HepG2 (cell line): Measurements from ENCODE around the gene LPO. TPM values are rescaled to one million over a fixed set of nuclear protein-coding genes. Genes with fewer than 3 reads are reported as not detected.

Experiments used
- ARID2 ChIP-seq: sonication (generic); formaldehyde crosslinking; IDR thresholded peaks from 2 replicates; pipeline ENCODE4 v1.8.1; 2022; ENCODE audit warnings: mild to moderate bottlenecking, missing genetic modification reagents, borderline replicate concordance
- ARID3A ChIP-seq: IDR thresholded peaks from 2 replicates; pipeline ENCODE4 v1.6.1; 2012; ENCODE audit warnings: low read depth, low read length, improper control_type of control experiment
- ATRX ChIP-seq: sonication (generic); formaldehyde crosslinking; IDR thresholded peaks from 2 replicates; pipeline ENCODE4 v1.4.0; 2020; ENCODE audit warnings: missing genetic modification reagents, borderline replicate concordance
- CBX5 ChIP-seq: sonication (generic); formaldehyde crosslinking; IDR thresholded peaks from 2 replicates; pipeline ENCODE4 v1.4.0; 2020; ENCODE audit warnings: missing genetic modification reagents, borderline replicate concordance
- ELF3 ChIP-seq: IDR thresholded peaks from 2 replicates; pipeline ENCODE4 v1.6.1; 2016; ENCODE audit warnings: missing genetic modification reagents, missing compliant biosample characterization
- ERF ChIP-seq: IDR thresholded peaks from 2 replicates; pipeline ENCODE4 v1.6.1; 2018; ENCODE audit warnings: missing biosample characterization, missing genetic modification reagents
- FUBP1 ChIP-seq: sonication (generic); formaldehyde crosslinking; IDR thresholded peaks from 2 replicates; pipeline ENCODE4 v1.5.1; 2020; ENCODE audit warnings: missing genetic modification reagents, mild to moderate bottlenecking, borderline replicate concordance
- MAX ChIP-seq: IDR thresholded peaks from 2 replicates; pipeline ENCODE4 v1.6.1; 2012; ENCODE audit warnings: inconsistent platforms
- MYC ChIP-seq: sonication (generic); formaldehyde crosslinking; IDR thresholded peaks from 2 replicates; pipeline ENCODE4 v1.9.0; 2021; ENCODE audit warnings: missing genetic modification reagents, borderline replicate concordance
- TARDBP ChIP-seq: sonication (generic); formaldehyde crosslinking; IDR thresholded peaks from 2 replicates; pipeline ENCODE4 v1.8.0; 2022; ENCODE audit warnings: mild to moderate bottlenecking, missing genetic modification reagents
- TCF12 ChIP-seq, 2 experiments: fragments of 450-650 bp in 1 of 2; sonication (generic) in 1 of 2; formaldehyde crosslinking in 1 of 2; IDR thresholded peaks; 2 replicates each; pipeline versions ENCODE4 v1.6.1 to v1.8.0; 2017 to 2022; ENCODE audit warnings: antibody characterized with exemption in 1 of 2, mild to moderate bottlenecking in 1 of 2, missing genetic modification reagents in 1 of 2, moderate library complexity in 1 of 2
- ZFY ChIP-seq: sonication (generic); formaldehyde crosslinking; IDR thresholded peaks from 2 replicates; pipeline ENCODE4 v1.4.0; 2020; ENCODE audit warnings: missing genetic modification reagents
- ZNF142 ChIP-seq: sonication (generic); formaldehyde crosslinking; IDR thresholded peaks from 2 replicates; pipeline ENCODE4 v1.4.0; 2020; ENCODE audit warnings: missing genetic modification reagents
- ZNF17 ChIP-seq: sonication (generic); formaldehyde crosslinking; IDR thresholded peaks from 2 replicates; pipeline ENCODE4 v1.5.0; 2020; ENCODE audit warnings: mild to moderate bottlenecking, missing genetic modification reagents
- ZNF335 ChIP-seq: sonication (generic); formaldehyde crosslinking; IDR thresholded peaks from 2 replicates; pipeline ENCODE4 v1.4.0; 2020; ENCODE audit warnings: missing genetic modification reagents
- ZNF460 ChIP-seq: sonication (generic); formaldehyde crosslinking; IDR thresholded peaks from 2 replicates; pipeline ENCODE4 v1.5.1; 2020; ENCODE audit warnings: missing genetic modification reagents, mild to moderate bottlenecking, borderline replicate concordance
- ZNF629 ChIP-seq: sonication (generic); formaldehyde crosslinking; conservative IDR thresholded peaks from 2 replicates; pipeline ENCODE4 v1.5.0; 2020; ENCODE audit warnings: missing genetic modification reagents
- ZNF780A ChIP-seq: sonication (generic); formaldehyde crosslinking; IDR thresholded peaks from 2 replicates; pipeline ENCODE4 v1.8.0; 2022; ENCODE audit warnings: mild to moderate bottlenecking, missing genetic modification reagents, moderate library complexity
- ZSCAN21 ChIP-seq: sonication (generic); formaldehyde crosslinking; IDR thresholded peaks from 2 replicates; pipeline ENCODE4 v1.8.0; 2022; ENCODE audit warnings: mild to moderate bottlenecking, missing genetic modification reagents, moderate library complexity, borderline replicate concordance
- ZSCAN31 ChIP-seq: sonication (generic); formaldehyde crosslinking; IDR thresholded peaks from 2 replicates; pipeline ENCODE4 v1.5.0; 2020; ENCODE audit warnings: low read depth, mild to moderate bottlenecking, missing genetic modification reagents
- polyA plus RNA-seq, 8 experiments: library from polyadenylated mRNA; depleted of rRNA in 3 of 8; stranded (reverse) in 7 of 8; unstranded in 1 of 8; fragments of >200 nt; fragmentation: Illumina TruSeq in 4 of 8; extraction: Trizol in 4 of 8; gene quantifications; 2 replicates each; pipeline versions ENCODE4 v1.2.1 to v1.2.3, GENCODE V29; 2011 to 2016; ENCODE audit warnings: low read depth in 4 of 8, missing spikeins in 1 of 8, mixed read lengths in 1 of 8; ENCODE audit not compliant: insufficient read depth in 1 of 8
- total RNA-seq, 5 experiments: library from RNA; depleted of rRNA; stranded (reverse); fragments of >200 nt; fragmentation: Illumina TruSeq; extraction: Trizol; gene quantifications; 2 replicates each; pipeline ENCODE4 v1.2.3, GENCODE V29; 2016; ENCODE audit warnings: low read depth in 1 of 5

LPO gene
- total and polyA plus RNA-seq, 2 of the 13 experiments (the other 11 are each of a cell fraction or from before 2014, with no cell fraction given): not detected

GRCh38 chr17:58249270-58250133 is 11.1 kb downstream of the LPO start (continued):
- TF ChIP-seq MAX (peak; percentile 99), ERF (peak; percentile 83), TCF12 (IDR thresholded peaks at IDR 0.05) (no peak), TCF12 (CRISPR knock-in tag; IDR thresholded peaks at IDR 0.05) (no peak), ELF3 (CRISPR knock-in tag) (no peak), ZFY (CRISPR knock-in tag) (peak; percentile 70), ARID2 (CRISPR knock-in tag) (peak; percentile 84), ZNF780A (peak; percentile 81), ZSCAN31 (CRISPR knock-in tag) (peak; percentile 83), ZNF17 (CRISPR knock-in tag) (no peak), CBX5 (CRISPR knock-in tag) (no peak; the same call in 1 of the 2 replicates), ZNF142 (peak; percentile 69; the same call in 1 of the 2 replicates), ZNF629 (CRISPR knock-in tag) (no peak), TARDBP (CRISPR knock-in tag) (peak; percentile 54), ZNF335 (CRISPR knock-in tag) (no peak), ZNF460 (CRISPR knock-in tag) (no peak), FUBP1 (CRISPR knock-in tag) (no peak), ATRX (CRISPR knock-in tag) (no peak), MYC (CRISPR knock-in tag) (peak; percentile 99), ARID3A (no peak), ZSCAN21 (CRISPR knock-in tag) (peak; percentile 76; the same call in 1 of the 2 replicates)
